ENCODE measurements around the gene DHX32.
"Not testable (repeated sequence)": the region's sequence is repeated elsewhere in the genome, so short reads cannot be mapped to it uniquely, and the experiment has no call there.

Gene DHX32

GRCh38 chr10:125895130-125896087 lies 14.3 kb upstream of the DHX32 start:
- peak; percentile 55 for DNase-seq

- DNase-seq: not testable (repeated sequence)
Measured at GRCh38 chr10:125894176-125894575, 13.1 kb upstream of the DHX32 start.

- not testable (repeated sequence) for DNase-seq
Measured at GRCh38 chr10:125892402-125892801, 11.3 kb upstream of the DHX32 start.

GRCh38 chr10:125889441-125889840 lies 8.3 kb upstream of the DHX32 start:
- DNase-seq: not testable (repeated sequence)

- no peak for DNase-seq
Measured at GRCh38 chr10:125886914-125887512, 5.9 kb upstream of the DHX32 start.

GRCh38 chr10:125883211-125883610 lies 2.1 kb upstream of the DHX32 start:
- DNase-seq: no peak

GRCh38 chr10:125882596-125882995 lies 1.5 kb upstream of the DHX32 start:
- DNase-seq: no peak

GRCh38 chr10:125880719-125881118 lies 373 bp downstream of the DHX32 start:
- DNase-seq: no peak

GRCh38 chr10:125878957-125879835 lies 1.9 kb downstream of the DHX32 start:
- no peak for DNase-seq

- no peak for DNase-seq
Measured at GRCh38 chr10:125871338-125871737, 9.8 kb downstream of the DHX32 start.

- peak; percentile 31 for DNase-seq
Measured at GRCh38 chr10:125868372-125868975, 12.6 kb downstream of the DHX32 start.

- DNase-seq: no peak
Measured at GRCh38 chr10:125866421-125867029, 14.6 kb downstream of the DHX32 start.

GRCh38 chr10:125865120-125865519 lies 16.0 kb downstream of the DHX32 start:
- DNase-seq: no peak

GRCh38 chr10:125859128-125859817 lies 21.8 kb downstream of the DHX32 start:
- no peak for DNase-seq

- DNase-seq: no peak
Measured at GRCh38 chr10:125857185-125857760, 23.8 kb downstream of the DHX32 start.

- DNase-seq: no peak
Measured at GRCh38 chr10:125852487-125852886, 28.6 kb downstream of the DHX32 start.

- DNase-seq: no peak
Measured at GRCh38 chr10:125850766-125851731, 30.0 kb downstream of the DHX32 start.

GRCh38 chr10:125849448-125849847 lies 31.6 kb downstream of the DHX32 start:
- DNase-seq: no peak

GRCh38 chr10:125848857-125849256 lies 32.2 kb downstream of the DHX32 start:
- DNase-seq: no peak

GRCh38 chr10:125848371-125848770 lies 32.7 kb downstream of the DHX32 start:
- no peak for DNase-seq
